Suprapubic skin (tissue), 4 donors: ENCODE results near the gene REEP2.

ENCODE experiments used
- POLR2A ChIP-seq, 2 donors: fragments of 450-650 bp; IDR thresholded peaks; one replicate each; pipeline ENCODE4 v1.6.1; 2017; ENCODE audit warnings: antibody characterized with exemption in 2 of 2, mild to moderate bottlenecking in 2 of 2, moderate library complexity in 2 of 2
- POLR2AphosphoS5 ChIP-seq, 3 donors: sonication (generic); formaldehyde crosslinking; IDR thresholded peaks; one replicate each; pipeline ENCODE4 v1.6.1; 2017; ENCODE audit warnings: antibody characterized with exemption in 3 of 3

GRCh38 chr5:138435943-138436342 is 2.9 kb upstream of the REEP2 start:
- TF ChIP-seq POLR2AphosphoS5 (IDR thresholded peaks at IDR 0.05) (no peak), POLR2A (IDR thresholded peaks at IDR 0.05) (no peak)
